ENCODE measurements around the gene LAMB2. TPM values are rescaled to one million over a fixed set of nuclear protein-coding genes. Genes with fewer than 3 reads are reported as not detected.

Gene LAMB2
- total RNA-seq, 2 donors from 2014 or later, result 204 to 337 TPM

DNA sequence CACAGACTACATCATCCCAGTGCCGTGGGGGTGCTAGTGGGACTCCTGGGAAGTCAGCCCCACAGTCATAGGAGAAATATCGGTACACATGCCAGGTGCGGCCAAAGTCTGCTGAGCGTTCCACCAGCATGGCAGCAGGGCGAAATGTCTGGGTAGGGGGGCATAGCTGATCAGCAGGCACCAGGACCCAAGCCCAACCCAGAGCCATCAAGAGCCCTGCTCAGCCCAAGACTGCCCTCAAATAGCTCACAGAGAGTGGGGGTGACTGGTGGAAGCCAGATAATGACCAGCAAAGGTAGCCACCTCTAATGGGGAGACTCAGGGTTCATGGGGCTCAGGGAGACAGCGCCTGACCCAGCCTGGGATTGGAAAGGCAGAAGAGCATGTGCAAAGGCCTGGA, 1.3 kb downstream of the LAMB2 start:
- H3K27ac ChIP-seq, result peak overlapping the region in 3 of 4 donors; percentile 55 to 86 (median 83)
- H3K9me3 ChIP-seq, result no peaks in the 10 kb centered on the region
- TF ChIP-seq, protein P1, sequence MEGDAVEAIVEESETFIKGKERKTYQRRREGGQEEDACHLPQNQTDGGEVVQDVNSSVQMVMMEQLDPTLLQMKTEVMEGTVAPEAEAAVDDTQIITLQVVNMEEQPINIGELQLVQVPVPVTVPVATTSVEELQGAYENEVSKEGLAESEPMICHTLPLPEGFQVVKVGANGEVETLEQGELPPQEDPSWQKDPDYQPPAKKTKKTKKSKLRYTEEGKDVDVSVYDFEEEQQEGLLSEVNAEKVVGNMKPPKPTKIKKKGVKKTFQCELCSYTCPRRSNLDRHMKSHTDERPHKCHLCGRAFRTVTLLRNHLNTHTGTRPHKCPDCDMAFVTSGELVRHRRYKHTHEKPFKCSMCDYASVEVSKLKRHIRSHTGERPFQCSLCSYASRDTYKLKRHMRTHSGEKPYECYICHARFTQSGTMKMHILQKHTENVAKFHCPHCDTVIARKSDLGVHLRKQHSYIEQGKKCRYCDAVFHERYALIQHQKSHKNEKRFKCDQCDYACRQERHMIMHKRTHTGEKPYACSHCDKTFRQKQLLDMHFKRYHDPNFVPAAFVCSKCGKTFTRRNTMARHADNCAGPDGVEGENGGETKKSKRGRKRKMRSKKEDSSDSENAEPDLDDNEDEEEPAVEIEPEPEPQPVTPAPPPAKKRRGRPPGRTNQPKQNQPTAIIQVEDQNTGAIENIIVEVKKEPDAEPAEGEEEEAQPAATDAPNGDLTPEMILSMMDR (IDR thresholded peaks at IDR 0.05), result no peak
- TF ChIP-seq POLR2A (IDR thresholded peaks at IDR 0.05), result no peak
- no peak for DNase-seq
- peaks cover 24% of the 10 kb centered on the region for H3K4me1 ChIP-seq
- peaks cover 0 to 4% of the 10 kb centered on the region in 2 donors for H3K36me3 ChIP-seq (replicated peaks in 1 of 2; ENCODE audit: insufficient read depth in 1 of 2, low read depth in 2 of 2)
- WGBS, 2 donors, result 90 to 94% methylated on average over 5 to 6 of the region's 6 CpGs
- no peaks in the 10 kb centered on the region for H3K27me3 ChIP-seq
- intact Hi-C loops (cut with DNase I), result no loop called here
- ATAC-seq, result no peak
- H3K4me3 ChIP-seq, result no peak overlapping the region

DNA sequence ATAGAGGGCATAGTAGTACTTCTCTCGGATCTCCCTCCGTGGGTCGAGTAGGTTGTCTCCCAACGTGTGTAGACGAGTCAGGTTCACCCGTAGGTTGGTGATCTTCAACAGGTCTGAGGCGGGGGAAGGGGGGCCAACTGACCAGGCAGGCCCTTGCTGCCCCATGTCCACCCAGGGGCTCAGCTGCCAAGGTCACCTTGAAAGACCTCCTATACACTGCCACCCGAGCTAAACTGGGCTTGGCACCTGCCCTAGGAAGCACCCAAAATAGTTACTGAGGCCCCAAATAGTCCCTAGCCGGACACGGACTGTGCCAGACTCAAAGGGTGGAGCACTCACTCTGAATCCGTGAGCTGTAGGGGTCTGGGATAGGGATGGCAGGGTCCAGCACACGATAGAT, 1.8 kb downstream of the LAMB2 start:
- Histone ChIP-seq H3K4me3 (no peak overlapping the region), H3K36me3 (replicated peaks in 1 of 2; ENCODE audit: insufficient read depth in 1 of 2, low read depth in 2 of 2) (peaks cover 0 to 4% of the 10 kb centered on the region in 2 donors), H3K27me3 (no peaks in the 10 kb centered on the region), H3K27ac (no peak overlapping the region), H3K4me1 (peaks cover 24% of the 10 kb centered on the region), H3K9me3 (no peaks in the 10 kb centered on the region)
- ATAC-seq (no peak), DNase-seq (no peak)
- intact Hi-C loops (cut with DNase I), result no loop called here
- WGBS, 2 donors, result 80% methylated on average over 2 to 12 of the region's 12 CpGs
- no peak for TF ChIP-seq POLR2A (IDR thresholded peaks at IDR 0.05)
- TF ChIP-seq, protein P1 (IDR thresholded peaks at IDR 0.05), result no peak

DNA sequence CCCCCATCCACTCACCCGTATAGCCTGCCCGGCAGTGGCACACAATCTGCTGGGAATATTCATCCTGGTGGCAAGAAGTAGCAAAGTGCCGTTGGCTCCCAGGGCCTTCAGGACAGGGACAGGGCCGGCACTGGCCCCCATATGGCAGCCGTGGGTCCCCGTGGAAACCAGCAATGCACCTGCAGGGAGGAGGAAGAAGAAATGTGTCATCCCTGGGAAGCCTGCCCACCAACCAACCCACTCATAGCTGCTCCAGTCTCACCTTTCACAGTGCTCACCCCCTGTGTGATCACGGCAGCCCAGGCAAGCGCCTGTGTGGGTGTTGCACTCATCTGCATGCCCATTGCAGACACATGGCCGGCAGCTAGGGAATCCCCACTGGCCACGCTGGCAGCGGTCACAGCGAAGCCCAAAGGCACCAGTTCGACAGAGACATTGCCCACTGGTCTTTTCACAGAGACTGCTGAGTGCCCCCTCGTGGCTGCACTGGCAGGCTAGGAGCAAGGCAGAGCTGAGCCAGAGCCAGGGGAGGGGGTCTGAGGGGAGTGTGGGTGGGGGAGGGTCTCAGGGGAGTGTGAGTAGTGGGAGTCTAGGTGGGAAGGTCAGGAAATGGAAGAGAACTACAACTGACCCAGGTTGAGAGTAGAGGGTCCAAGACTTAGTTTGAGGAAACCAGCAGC, 7.7 kb downstream of the LAMB2 start:
- H3K27me3 ChIP-seq, result no peaks in the 10 kb centered on the region
- no peak overlapping the region for H3K4me3 ChIP-seq
- no peak overlapping the region for H3K27ac ChIP-seq
- ATAC-seq (no peak), DNase-seq (no peak)
- H3K4me1 ChIP-seq, result peaks cover 5% of the 10 kb centered on the region
- intact Hi-C loops (cut with DNase I), result no loop called here
- peaks cover 0 to 14% of the 10 kb centered on the region in 2 donors for H3K36me3 ChIP-seq (replicated peaks in 1 of 2; ENCODE audit: insufficient read depth in 1 of 2, low read depth in 2 of 2)
- H3K9me3 ChIP-seq, result no peaks in the 10 kb centered on the region
- WGBS, 2 donors, result 71 to 82% methylated on average over 5 to 14 of the region's 14 CpGs
- TF ChIP-seq, protein P1 (IDR thresholded peaks at IDR 0.05), result no peak
- TF ChIP-seq POLR2A (IDR thresholded peaks at IDR 0.05), result no peak

GRCh38 chr3:49124203-49124602, 8.6 kb downstream of the LAMB2 start:
- TF ChIP-seq, protein P1 (IDR thresholded peaks at IDR 0.05), result no peak
- no peak for TF ChIP-seq POLR2A (IDR thresholded peaks at IDR 0.05)
- DNase-seq, result no peak
- Histone ChIP-seq H3K9me3 (no peaks in the 10 kb centered on the region), H3K4me1 (peaks cover 14% of the 10 kb centered on the region), H3K36me3 (replicated peaks in 1 of 2; ENCODE audit: insufficient read depth in 1 of 2, low read depth in 2 of 2) (peaks cover 0 to 14% of the 10 kb centered on the region in 2 donors), H3K27ac (no peak overlapping the region), H3K4me3 (no peak overlapping the region), H3K27me3 (no peaks in the 10 kb centered on the region)
- intact Hi-C loops (cut with DNase I), result no loop called here
- whole genome bisulfite sequencing, 2 donors, result 91 to 92% methylated on average over 4 to 7 of the region's 7 CpGs
- ATAC-seq, result no peak

- DNase-seq, result no peak
- H3K27ac ChIP-seq, result no peak overlapping the region
- H3K4me3 ChIP-seq, result no peak overlapping the region
- peaks cover 20% of the 10 kb centered on the region for H3K4me1 ChIP-seq
- WGBS, 2 donors, result 93 to 97% methylated on average over 13 to 16 of the region's 17 CpGs
- intact Hi-C loops (cut with DNase I), result no loop called here
- no peaks in the 10 kb centered on the region for H3K27me3 ChIP-seq
- H3K36me3 ChIP-seq (replicated peaks in 1 of 2; ENCODE audit: insufficient read depth in 1 of 2, low read depth in 2 of 2), result peaks cover 0 to 14% of the 10 kb centered on the region in 2 donors
- TF ChIP-seq, protein P1 (IDR thresholded peaks at IDR 0.05), result no peak
- TF ChIP-seq POLR2A (IDR thresholded peaks at IDR 0.05), result no peak
- ATAC-seq, result no peak
- H3K9me3 ChIP-seq, result no peaks in the 10 kb centered on the region
Measured at GRCh38 chr3:49123687-49124086, 9.2 kb downstream of the LAMB2 start.
